GM19328 (cell line): Measurements from ENCODE around the gene SGPP2.
A peak's percentile ranks its signal among the peaks of the same experiment; 100 is the strongest.
"Not testable (repeated sequence)": the region's sequence is repeated elsewhere in the genome, so short reads cannot be mapped to it uniquely, and the experiment has no call there.

Experiments
- ATAC-seq: cut with Tn5 transposase; IDR thresholded peaks from one replicate; pipeline ENCODE4 v1.9.1; 2021; ENCODE audit warnings: mild to moderate bottlenecking, moderate library complexity; ENCODE audit not compliant: unreplicated experiment

The SGPP2 gene, protein sequence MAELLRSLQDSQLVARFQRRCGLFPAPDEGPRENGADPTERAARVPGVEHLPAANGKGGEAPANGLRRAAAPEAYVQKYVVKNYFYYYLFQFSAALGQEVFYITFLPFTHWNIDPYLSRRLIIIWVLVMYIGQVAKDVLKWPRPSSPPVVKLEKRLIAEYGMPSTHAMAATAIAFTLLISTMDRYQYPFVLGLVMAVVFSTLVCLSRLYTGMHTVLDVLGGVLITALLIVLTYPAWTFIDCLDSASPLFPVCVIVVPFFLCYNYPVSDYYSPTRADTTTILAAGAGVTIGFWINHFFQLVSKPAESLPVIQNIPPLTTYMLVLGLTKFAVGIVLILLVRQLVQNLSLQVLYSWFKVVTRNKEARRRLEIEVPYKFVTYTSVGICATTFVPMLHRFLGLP

DNA sequence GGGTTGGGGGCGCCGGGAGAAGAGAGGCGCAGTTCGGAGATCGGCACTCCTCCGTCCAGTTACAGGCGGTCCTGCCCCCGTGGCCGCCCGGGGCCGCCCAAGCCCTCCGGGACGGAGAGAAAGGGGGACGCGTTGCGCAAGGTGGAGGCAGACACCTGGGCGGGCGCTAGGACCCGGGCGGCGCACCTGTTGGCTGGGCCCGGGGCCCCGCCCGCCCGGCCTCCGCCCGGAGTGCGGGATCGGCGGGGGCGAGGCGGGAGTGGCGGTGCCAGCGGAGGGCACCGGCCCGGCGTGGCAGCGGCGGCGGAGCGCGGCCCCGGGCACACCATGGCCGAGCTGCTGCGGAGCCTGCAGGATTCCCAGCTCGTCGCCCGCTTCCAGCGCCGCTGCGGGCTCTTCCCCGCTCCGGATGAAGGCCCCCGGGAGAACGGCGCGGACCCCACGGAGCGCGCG lies at the start of gene SGPP2:
TSS of gene SGPP2 (plus strand) at position 268 of the 453 bp plus-strand sequence. CDS start at position 328, 60 bp downstream.
- ATAC-seq: peak; percentile 34

DNA sequence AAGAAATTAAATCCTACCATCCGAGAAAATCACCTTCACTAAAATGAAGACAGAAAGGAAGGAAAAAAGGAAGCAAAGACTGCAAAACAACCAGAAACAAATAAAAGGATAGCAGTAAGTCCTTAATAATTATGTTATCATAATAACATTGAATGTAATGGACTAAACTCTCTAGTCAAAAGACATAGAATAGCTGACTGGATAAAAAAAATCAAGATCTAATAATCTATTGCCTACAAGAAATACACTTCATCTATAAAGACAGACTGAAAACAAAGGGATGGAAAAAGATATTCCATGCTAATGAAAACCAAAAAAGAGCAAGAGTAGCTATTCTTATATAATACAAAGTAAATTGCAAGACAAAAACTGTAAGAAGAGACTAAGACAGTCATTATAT lies 48.5 kb upstream of the SGPP2 start:
- no peak for ATAC-seq

DNA sequence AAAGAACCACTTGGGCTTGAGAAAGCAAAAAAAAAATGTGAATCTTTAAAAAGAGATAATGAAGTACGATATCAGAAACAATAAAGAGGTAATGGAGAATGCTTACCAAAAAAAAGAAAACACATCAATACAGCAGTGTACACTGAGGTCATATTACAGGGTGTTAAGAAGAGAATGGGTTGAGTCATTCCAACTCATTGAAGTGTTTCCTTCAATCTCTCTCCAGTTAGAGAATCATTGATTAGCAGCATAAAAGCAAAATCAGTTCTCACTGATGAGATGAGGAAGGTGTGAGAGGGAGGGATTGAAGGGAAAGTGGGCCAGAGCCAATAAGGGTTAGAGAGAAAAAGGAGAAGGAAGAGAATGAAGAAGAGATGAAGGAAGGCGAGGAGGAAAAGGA lies 43.9 kb upstream of the SGPP2 start:
- ATAC-seq: no peak

DNA sequence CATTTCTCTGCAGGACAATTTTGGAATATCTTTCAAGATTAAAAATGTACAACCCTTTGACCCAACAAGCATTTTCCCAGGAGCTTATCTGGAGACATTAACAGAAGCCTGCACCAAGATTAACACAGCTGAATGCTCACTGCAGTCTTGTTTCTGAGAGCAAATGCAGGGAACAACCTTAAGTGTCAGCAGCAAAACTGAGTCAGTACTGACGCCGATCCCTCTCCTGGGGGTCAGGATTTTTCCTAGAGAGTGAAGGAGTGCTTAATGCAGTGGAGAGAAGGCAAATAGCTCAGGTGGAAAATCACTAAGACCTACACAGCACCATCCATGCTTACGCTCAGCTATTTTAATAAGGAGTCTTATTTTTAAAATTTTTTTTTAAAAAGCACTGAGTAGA lies 42.8 kb upstream of the SGPP2 start:
- ATAC-seq: no peak

DNA sequence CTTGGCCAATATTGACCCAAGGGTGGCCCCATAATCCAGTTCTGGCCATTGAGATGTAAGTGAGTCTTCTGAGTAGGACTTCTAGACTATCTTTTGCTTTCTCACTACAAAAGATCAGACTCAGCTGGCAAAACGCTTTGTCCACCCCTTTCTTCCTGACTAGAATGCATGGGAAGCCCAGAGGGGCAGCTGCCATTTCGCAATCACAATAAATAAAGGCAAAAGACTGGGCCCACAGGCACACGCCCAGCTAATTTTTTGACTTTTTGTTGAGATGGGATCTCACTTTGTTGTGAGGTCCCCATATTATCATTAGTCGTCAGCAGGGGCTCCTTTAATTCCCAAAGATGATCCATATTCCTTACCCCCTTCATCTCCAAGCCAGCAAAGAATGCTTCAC lies 41.1 kb upstream of the SGPP2 start:
- no peak for ATAC-seq

DNA sequence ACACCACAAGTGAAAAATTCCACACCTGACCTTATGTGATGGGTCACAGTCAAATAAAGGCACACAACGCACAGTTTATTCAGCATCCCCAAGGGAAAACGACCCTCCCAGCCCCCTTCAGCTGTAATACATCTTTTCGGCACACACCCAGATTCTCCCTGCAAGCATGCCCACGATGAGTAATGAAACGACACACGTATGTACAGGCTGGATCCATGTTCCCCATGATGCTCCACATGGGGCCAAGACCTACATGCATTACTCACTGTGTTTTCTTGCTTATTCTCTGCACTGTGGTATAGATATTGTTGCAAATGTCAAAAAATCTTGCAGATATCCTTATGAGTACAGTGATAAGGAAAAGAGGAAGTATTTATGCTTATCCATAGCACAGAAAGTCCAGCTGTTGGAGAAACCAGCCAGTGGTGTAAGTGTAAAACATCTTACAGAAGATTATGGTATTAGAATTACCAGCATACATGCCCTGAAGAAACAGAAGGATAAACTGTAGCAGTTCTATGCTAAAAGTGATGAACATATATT lies 32.5 kb upstream of the SGPP2 start:
- ATAC-seq: no peak

DNA sequence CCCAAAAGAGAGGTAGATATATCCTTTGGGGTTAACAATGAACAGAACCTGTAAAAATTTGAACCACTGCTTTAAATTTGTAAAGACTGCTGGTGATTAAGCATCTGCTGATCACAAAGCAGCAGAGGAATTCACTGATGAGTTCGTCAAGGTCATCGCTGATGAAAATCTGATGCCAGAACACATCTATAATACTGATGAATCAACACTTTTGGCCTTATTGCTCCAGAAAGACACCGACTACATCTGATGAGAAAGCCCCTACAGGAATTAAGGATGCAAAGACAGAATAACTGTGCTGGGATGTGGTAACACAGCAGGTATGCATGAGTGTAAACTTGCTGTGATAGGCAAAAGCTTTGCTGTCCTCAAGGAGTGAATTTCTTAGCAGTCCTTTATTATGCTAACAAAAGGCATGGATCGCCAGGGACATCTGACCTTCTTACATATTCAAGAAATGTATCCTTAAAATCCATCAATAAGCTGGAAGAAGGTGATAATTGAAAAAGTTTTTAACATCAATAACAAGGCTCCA lies 30.5 kb upstream of the SGPP2 start:
- ATAC-seq: no peak

DNA sequence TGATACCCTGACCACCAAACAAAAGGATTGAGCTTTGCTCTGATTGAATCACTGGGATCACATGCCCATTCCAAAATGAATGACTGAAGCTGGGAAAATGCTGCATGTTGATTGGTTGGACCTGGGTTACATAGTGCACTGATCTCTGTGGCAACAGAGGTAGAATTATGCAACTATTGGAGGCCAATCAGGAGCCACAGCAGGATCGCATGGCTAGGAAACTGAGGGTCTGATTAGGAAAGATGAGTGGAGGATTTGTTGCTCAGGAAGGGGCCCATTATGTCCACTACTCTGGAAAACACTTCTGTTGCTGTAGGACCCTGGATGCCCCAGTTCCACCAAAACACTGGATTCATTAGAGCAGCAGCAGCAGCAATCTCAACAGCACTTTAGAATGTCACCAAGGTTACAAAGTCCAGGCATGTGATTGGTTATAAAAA lies 25.9 kb upstream of the SGPP2 start:
- ATAC-seq: no peak

DNA sequence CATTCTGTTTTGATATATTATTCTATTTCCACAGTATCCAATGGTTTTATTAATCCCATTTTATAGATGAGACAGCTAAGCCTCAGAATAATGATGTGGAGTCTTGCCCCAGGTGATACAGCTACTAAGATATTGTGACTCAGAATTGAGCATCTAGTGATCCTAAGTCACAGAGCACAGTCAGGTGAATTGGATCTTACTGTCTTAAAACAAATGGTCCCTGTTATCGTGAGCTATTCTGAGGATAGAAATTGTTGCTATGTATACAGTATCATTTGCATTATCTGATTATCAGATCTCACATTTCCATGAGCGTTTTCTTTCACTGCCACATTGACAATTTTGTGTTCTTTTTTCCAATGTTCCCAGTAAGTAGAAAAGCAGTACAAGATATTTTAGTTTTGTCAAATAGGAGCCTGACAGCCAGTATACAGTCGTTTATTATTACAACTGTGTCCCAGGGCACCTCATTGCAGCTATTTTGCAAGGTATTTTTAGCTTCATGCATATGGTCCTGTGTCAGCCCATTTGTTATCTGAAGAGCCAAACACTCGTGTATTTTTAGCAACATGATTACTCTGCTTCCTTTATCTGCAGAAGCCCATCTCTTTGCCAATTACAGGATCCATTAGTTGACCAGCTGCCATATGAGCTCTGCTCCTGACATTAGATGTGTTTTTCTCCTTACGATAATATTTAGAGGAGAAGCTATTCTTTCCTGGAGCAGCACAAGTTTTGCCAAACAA lies 25.1 kb upstream of the SGPP2 start:
- no peak for ATAC-seq

DNA sequence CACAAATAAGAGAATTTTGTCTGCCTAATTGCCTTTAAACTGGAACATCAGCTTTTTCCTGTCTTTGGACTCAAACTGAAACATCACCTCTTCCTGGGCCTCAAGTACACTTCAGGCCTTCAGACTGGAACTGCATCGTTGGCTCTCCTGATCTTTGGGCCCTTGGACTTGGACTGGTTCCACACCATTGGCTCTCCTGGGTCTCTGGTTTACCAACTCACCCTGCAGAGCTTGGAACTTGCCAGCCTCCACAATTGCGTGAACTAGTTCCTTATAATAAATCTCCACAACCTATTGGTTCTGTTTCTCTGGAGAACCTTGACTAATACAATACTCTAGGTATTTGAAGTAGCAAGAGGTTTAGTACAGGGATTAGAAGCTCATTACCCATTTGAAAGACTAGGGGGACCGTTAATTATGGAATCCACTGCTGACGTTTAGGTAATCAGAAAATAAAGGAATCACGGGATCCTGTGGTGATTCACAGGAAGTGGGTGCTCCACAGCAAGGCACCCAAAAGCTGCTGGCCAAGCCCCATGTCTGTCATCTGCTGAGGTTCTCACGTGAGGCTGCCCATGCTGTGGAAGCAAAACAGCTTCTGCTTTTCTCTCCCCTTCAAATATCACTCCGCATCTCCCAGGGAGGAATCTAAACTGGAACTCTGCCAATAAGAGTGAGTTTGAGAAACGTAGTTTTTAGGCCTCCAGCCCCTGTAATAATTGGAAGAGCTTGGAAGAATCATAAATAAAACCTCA lies 20.0 kb upstream of the SGPP2 start:
- no peak for ATAC-seq

DNA sequence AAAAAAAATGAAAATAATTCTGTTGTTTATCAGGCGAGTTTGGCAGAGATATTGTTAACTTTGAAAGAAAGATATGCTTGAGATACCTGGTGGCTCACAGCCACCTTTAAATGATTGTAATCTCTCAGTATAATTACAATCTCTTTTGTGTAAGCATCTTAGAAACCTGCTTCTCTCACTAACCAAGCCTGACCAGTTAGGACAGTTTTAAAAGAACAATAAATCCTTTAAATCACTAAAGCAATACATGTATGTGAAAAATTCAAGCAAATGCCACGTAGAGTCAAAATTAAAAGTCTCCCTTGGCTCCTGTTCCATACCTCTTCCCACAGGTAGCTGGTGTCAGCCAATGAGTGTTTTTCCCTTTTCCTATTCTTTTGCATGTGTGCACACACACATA lies 15.7 kb upstream of the SGPP2 start:
- no peak for ATAC-seq

DNA sequence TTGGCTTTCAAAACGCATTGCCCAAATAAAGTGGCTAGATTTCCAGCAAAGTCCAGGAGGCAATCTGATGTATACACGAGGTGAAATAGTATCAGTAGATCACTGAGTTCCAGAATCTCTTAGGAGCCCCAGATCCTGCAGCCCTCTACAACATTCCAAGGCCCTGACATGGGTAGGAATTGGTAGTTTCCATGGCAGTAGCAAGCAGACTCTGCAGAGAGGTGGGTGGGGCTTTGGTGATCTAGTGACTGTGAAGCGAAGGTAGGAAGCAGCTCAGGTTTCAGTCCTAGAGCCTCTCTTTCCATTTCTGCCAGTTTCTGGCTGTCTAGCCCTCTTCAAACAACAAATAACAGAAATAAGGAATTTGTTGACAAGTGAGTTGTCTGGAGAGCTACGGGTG lies 13.8 kb upstream of the SGPP2 start:
- ATAC-seq: no peak

DNA sequence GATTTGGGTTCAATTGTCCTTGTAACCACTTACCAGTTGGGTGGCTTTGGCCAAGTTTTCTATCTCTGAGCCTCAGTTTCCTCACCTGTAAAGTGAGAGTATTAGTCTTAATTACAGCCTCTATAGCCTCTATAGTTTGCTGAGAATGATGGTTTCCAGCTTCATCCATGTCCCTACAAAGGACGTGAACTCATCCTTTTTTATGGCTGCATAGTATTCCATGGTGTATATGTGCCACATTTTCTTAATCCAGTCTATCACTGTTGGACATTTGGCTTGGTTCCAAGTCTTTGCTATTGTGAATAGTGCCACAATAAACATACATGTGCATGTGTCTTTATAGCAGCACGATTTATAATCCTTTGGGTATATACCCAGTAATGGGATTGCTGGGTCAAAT lies 12.0 kb upstream of the SGPP2 start:
- not testable (repeated sequence) for ATAC-seq

DNA sequence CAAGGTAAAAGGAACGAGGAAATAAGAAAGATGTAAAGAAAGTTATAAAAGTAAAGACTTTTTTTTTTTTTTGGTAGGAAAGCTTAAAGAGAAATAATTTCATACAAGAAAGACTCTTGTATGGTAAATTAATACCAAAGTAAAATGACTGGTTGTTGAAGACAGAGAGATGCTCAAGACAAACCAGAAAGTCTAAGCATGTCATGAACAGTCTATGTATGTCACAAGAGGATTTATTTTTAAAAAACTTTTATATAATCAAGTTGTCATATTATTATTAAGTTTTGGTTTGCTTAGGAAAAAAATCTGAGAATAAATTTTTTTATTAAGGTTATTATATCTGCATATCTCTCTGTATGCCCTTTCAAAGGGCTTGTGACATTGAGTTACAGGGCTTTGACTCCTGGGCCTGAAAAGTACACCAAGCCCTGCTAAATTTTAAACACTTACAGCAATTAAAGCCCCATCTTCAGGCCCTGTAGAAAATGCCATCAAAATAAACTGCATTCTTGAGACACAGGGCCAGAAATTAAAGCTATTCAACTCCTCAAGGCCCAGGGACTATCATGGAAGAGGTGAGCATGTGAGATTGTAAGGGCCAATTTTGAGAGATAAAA lies 10.9 kb upstream of the SGPP2 start:
- ATAC-seq: no peak

DNA sequence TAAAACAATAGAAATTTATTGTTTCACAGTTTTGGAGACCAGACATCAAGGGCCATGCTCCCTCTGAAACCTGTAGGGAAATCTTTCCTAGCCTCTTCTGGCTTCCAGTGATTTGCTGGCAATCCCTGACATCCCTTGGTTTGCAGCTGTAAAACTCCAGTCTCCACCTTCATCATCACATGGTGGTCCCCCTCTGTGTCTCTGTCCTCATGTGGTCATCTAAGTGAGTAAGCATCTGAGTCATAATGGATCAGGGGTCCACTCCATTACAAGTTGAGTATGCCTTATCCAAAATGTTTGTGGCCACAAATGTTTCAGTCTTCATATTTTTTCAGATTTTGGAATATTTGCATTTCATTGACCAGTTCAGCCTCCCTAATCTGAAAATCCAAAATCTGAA lies 5.6 kb upstream of the SGPP2 start:
- no peak for ATAC-seq

DNA sequence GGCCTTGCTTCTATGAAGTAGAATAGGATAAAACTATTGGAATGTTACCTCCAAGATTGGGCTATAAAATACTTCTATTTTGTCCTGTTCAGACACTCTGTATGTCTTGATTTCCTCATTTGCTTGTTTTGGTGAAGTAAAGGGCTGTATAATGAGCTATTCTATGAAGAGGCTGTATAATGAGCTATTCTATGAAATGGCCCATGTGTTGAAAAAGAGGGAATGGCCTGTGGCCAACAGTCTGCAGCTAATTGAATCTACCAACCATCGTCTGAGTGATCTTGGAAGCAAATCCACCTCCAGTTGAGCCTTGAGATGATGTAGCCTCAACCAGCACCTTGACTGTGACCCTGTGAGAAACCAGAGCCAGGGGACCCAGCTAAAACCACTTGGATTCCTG lies 3.8 kb upstream of the SGPP2 start:
- no peak for ATAC-seq

DNA sequence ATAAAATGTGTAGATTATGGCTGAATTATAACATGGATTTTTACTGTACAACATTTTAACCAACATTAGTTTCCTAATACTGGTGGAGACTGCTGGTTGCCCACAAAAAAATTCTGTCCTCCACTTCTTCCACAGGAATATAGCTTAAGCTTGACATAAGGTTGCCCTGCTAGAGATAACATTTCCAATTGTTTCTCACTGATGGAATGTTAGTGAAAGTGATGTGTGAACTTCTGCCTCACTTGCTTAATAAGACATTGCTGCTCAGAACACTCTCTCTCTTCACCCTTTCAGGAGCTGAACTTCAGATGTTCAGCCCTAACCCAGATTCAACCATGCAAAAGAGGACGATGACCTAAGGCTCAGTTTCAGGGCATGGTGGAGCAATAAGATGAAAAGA lies 2.7 kb upstream of the SGPP2 start:
- ATAC-seq: no peak

DNA sequence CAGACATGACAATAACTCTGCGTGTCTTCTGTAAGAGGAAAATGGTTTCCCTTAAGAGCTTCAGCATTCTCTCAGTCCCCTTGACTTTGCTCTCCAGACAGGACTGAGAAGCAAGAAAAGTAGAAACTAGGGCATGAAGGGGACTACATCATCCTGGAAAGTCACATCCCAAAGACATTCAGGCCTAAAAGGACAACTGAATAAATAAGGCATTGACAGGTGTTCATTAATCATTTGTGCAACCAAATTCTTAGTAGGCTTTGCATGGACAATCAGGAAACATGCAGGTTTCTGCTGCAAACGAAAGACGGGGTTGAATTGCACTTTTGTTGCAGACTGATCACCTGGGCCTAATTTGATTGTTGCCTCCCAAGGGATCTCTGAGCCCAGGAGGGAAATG lies 1.2 kb upstream of the SGPP2 start:
- no peak for ATAC-seq

DNA sequence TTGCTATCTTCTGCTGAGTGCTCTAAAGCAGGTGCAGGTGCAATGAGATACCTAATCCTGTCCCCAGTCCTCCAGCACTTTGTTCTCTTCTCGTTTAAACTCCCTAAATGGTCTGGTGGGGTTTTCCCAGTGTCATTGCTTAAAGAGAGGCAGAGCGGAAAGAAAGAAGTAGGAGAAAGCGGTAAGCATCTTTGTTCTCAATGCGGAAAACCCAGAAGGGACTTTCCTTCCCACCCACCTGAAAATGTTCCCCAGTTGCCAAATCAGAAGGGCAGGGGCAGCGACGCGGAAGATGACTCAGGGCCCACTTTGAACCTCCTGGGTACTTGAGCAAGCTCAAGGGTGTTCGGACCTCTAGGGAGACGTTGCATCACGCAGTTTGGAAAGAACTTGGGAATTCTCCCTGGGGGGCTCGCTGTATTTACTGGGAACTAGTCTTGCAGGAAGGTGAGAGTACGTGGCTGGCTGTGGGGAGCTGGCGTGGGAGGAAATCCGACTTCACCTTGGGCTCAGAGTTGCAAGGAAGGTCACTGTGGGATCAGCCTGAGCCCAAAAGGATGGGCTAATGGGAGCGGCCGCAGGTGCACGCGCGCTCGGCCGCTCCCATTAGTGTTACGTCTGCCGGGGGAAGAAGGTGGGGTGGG lies 589 bp upstream of the SGPP2 start:
- ATAC-seq: peak; percentile 25
